ENCODE data around the gene ADCY3. TPM values are rescaled to one million over a fixed set of nuclear protein-coding genes. Genes with fewer than 3 reads are reported as not detected.

ADCY3 gene
- total and polyA plus RNA-seq, 9 of the 15 experiments (the other 6 are each of a cell fraction or from before 2014, with no cell fraction given), result 1.5 to 54.8 (median 26.3) TPM

DNA sequence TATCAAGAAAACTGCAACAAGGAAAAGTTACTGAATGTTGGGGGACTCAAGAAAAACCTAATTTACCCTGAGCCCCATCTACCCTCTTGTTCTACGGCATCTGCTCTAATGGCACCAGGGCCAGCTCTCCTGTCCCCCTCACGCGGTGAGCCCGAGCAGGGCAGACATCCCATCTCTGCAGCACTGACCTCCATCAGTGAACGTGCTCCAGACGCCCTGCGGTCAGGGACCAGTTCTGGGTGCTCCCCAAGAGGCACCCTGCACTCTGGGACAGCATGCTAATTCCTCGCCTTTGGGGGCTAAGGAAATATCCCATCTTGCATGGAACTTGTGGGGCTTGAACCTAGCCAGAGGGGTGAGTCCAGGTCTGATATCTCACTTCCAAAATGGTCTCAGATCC lies 83.8 kb downstream of the ADCY3 start:
- no peak for DNase-seq (ENCODE audit: extremely low read depth in 1 of 4, low spot score in 3 of 4)
- Histone ChIP-seq H4K20me1 (replicated peaks; ENCODE audit: control insufficient read depth, insufficient read depth, low read length) (no peaks in the 10 kb centered on the region), H3K27me3 (ENCODE audit: control insufficient read depth in 2 of 2, insufficient read depth in 2 of 2, low read length in 2 of 2) (no peaks in the 10 kb centered on the region), H3K4me1 (replicated peaks in 1 of 2; ENCODE audit: control insufficient read depth in 2 of 2, insufficient read depth in 2 of 2, low read length in 2 of 2) (peaks cover 0 to 3% of the 10 kb centered on the region in 2 experiments; a peak in 2 of 5 replicates), H3K9ac (ENCODE audit: insufficient read depth in 1 of 2, low read depth in 2 of 2, low read length in 2 of 2) (no peak overlapping the region), H3K4me3 (no peak overlapping the region), H3K27ac (ENCODE audit: extremely low read depth, low read depth, low read length) (no peak overlapping the region), H3K9me3 (replicated peaks; ENCODE audit: control insufficient read depth, insufficient read depth, low read depth, low read length) (no peaks in the 10 kb centered on the region), H3K79me2 (ENCODE audit: control insufficient read depth, insufficient read depth, low read length) (no peaks in the 10 kb centered on the region), H3K4me2 (ENCODE audit: insufficient read depth, low read length) (no peak overlapping the region), H2AFZ (ENCODE audit: low read depth, low read length) (no peak overlapping the region), H3K36me3 (ENCODE audit: control insufficient read depth, insufficient read depth, low read length) (peaks cover 71% of the 10 kb centered on the region; the same call in 2 of the 3 replicates), H3K9me1 (ENCODE audit: control insufficient read depth, insufficient read depth, low read length) (no peaks in the 10 kb centered on the region)
- intact Hi-C loops (cut with micrococcal nuclease) (no loop called here), in situ Hi-C loops (cut with MboI) (loop anchor here (5.0 kb wide), 1 partner anchor 429 kb away; no protein-coding TSS in a partner anchor)
- no peak for FAIRE-seq
- no peak for ATAC-seq
- ChIA-PET POLR2A (interaction anchor here (1.0 kb wide), 2 partner anchors 9 to 14 kb away, joined by 3 read pairs; no protein-coding TSS in a partner anchor), CTCF (ENCODE audit: low intra/inter-chr PET ratio) (no interaction called here)
- WGBS (ENCODE audit: insufficient coverage, low coverage, missing lambda C conversion rate), result 94% methylated on average over 7 of the region's 8 CpGs
- no TSS peak for BruUV-seq (replicated peaks)
- TF ChIP-seq U2AF1 (optimal IDR thresholded peaks at IDR 0.05; ENCODE audit: low read depth, low read length), result no peak
- TF ChIP-seq, protein P1, sequence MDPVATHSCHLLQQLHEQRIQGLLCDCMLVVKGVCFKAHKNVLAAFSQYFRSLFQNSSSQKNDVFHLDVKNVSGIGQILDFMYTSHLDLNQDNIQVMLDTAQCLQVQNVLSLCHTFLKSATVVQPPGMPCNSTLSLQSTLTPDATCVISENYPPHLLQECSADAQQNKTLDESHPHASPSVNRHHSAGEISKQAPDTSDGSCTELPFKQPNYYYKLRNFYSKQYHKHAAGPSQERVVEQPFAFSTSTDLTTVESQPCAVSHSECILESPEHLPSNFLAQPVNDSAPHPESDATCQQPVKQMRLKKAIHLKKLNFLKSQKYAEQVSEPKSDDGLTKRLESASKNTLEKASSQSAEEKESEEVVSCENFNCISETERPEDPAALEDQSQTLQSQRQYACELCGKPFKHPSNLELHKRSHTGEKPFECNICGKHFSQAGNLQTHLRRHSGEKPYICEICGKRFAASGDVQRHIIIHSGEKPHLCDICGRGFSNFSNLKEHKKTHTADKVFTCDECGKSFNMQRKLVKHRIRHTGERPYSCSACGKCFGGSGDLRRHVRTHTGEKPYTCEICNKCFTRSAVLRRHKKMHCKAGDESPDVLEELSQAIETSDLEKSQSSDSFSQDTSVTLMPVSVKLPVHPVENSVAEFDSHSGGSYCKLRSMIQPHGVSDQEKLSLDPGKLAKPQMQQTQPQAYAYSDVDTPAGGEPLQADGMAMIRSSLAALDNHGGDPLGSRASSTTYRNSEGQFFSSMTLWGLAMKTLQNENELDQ (CRISPR knock-in tag; IDR thresholded peaks at IDR 0.05; ENCODE audit: borderline replicate concordance), result no peak
- TF ChIP-seq ZKSCAN8 (CRISPR knock-in tag; IDR thresholded peaks at IDR 0.05), result no peak
- no peak for TF ChIP-seq SRSF1 (IDR thresholded peaks at IDR 0.05; ENCODE audit: low read depth, low read length)
- no peak for TF ChIP-seq ZNF232 (CRISPR knock-in tag; IDR thresholded peaks at IDR 0.05)
- TF ChIP-seq MAFG (tag; conservative IDR thresholded peaks at IDR 0.05), result no peak
- TF ChIP-seq, protein P2, sequence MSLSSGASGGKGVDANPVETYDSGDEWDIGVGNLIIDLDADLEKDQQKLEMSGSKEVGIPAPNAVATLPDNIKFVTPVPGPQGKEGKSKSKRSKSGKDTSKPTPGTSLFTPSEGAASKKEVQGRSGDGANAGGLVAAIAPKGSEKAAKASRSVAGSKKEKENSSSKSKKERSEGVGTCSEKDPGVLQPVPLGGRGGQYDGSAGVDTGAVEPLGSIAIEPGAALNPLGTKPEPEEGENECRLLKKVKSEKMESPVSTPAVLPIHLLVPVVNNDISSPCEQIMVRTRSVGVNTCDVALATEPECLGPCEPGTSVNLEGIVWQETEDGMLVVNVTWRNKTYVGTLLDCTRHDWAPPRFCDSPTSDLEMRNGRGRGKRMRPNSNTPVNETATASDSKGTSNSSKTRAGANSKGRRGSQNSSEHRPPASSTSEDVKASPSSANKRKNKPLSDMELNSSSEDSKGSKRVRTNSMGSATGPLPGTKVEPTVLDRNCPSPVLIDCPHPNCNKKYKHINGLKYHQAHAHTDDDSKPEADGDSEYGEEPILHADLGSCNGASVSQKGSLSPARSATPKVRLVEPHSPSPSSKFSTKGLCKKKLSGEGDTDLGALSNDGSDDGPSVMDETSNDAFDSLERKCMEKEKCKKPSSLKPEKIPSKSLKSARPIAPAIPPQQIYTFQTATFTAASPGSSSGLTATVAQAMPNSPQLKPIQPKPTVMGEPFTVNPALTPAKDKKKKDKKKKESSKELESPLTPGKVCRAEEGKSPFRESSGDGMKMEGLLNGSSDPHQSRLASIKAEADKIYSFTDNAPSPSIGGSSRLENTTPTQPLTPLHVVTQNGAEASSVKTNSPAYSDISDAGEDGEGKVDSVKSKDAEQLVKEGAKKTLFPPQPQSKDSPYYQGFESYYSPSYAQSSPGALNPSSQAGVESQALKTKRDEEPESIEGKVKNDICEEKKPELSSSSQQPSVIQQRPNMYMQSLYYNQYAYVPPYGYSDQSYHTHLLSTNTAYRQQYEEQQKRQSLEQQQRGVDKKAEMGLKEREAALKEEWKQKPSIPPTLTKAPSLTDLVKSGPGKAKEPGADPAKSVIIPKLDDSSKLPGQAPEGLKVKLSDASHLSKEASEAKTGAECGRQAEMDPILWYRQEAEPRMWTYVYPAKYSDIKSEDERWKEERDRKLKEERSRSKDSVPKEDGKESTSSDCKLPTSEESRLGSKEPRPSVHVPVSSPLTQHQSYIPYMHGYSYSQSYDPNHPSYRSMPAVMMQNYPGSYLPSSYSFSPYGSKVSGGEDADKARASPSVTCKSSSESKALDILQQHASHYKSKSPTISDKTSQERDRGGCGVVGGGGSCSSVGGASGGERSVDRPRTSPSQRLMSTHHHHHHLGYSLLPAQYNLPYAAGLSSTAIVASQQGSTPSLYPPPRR (CRISPR knock-in tag; IDR thresholded peaks at IDR 0.05; ENCODE audit: borderline replicate concordance), result no peak
- TF ChIP-seq, protein P3, sequence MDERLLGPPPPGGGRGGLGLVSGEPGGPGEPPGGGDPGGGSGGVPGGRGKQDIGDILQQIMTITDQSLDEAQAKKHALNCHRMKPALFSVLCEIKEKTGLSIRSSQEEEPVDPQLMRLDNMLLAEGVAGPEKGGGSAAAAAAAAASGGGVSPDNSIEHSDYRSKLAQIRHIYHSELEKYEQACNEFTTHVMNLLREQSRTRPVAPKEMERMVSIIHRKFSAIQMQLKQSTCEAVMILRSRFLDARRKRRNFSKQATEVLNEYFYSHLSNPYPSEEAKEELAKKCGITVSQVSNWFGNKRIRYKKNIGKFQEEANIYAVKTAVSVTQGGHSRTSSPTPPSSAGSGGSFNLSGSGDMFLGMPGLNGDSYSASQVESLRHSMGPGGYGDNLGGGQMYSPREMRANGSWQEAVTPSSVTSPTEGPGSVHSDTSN (CRISPR knock-in tag; IDR thresholded peaks at IDR 0.05; ENCODE audit: low read depth), result no peak
- TF ChIP-seq, protein P3 (tag; conservative IDR thresholded peaks at IDR 0.05; ENCODE audit: low read depth), result no peak
- TF ChIP-seq CREM (IDR thresholded peaks at IDR 0.05; ENCODE audit: low read depth), result no peak
